Sigmoid colon (tissue), 3 donors: ENCODE measurements around the gene CFAP97D1.

Source experiments
- CTCF ChIP-seq, 4 experiments: fragments of 450-650 bp in 3 of 4; fragments of 200-600 bp in 1 of 4; IDR thresholded peaks; one replicate each; pipeline ENCODE4 v1.5.1; 2016 to 2019; ENCODE audit warnings: antibody characterized with exemption in 4 of 4, mild to moderate bottlenecking in 3 of 4, moderate library complexity in 2 of 4
- POLR2A ChIP-seq, 2 donors: fragments of 450-650 bp; IDR thresholded peaks; one replicate each; pipeline ENCODE4 v1.6.1; 2016; ENCODE audit warnings: antibody characterized with exemption in 2 of 2, mild to moderate bottlenecking in 2 of 2, moderate library complexity in 2 of 2

DNA sequence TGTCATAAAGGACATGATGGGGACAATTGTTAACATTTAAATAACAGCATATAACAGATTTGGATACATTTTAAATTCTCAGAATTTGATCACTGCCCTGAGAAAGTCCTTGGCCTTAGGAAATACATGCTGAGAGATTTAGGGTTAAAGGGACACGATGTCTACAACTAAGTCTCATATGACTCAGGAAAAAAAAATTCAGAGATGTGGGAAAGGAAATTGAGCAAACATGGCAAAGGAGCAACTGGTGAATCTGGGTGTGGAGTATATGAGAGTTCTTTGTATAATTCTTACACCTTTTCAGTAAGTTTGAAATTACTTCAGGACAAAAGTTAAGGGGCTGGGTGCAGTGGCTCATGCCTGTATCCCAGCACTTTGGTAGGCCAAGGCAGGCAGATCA lies 34.5 kb downstream of the CFAP97D1 start:
- TF ChIP-seq CTCF (IDR thresholded peaks at IDR 0.05) (no peak), POLR2A (IDR thresholded peaks at IDR 0.05) (no peak)
